K562 (cell line): ENCODE data around the gene SELPLG. TPM values are rescaled to one million over a fixed set of nuclear protein-coding genes. Genes with fewer than 3 reads are reported as not detected.

Source experiments
- ATAC-seq: fragments of 200-7000 bp; cut with Tn5 transposase; 3 replicates; pipeline ENCODE4 v1.9.1; 2020; ENCODE audit warnings: moderate library complexity
- BruUV-seq: library from RNA; stranded (reverse); fragments of 400-500 nt; replicated peaks from 2 replicates; lab custom pipeline; 2021; lab: Mats Ljungman, UMichigan
- CTCF ChIA-PET: fragments of 300-600 bp; formaldehyde crosslinking; extraction: SDS; loops from one replicate; lab custom pipeline; 2021; ENCODE audit warnings: low intra/inter-chr PET ratio; lab: Yijun Ruan, JAX
- POLR2A ChIA-PET: fragments of 300-600, 350-650 bp; sonication (Branson Sonifier 250); formaldehyde crosslinking; extraction: SDS; loops from one replicate; lab custom pipeline; 2021; ENCODE audit warnings: antibody characterized with exemption, inconsistent platforms; lab: Yijun Ruan, JAX
- DNase-seq, 4 experiments: peaks; one replicate each; pipeline versions ENCODE4 v3.0.0 to v3.0.0-alpha.2; 2011 to 2018; ENCODE audit warnings: low spot score in 3 of 4, mixed read lengths in 3 of 4; ENCODE audit errors: extremely low read depth in 1 of 4
- FAIRE-seq: peaks from 2 replicates; lab custom pipeline; 2011; peaks lifted over from hg19 to GRCh38; lab: Jason Lieb, UNC
- H2AFZ ChIP-seq: 2 replicates; pipeline ENCODE4 v1.6.0; 2011; ENCODE audit warnings: low read depth, low read length, control low read depth, inconsistent platforms
- H3K27ac ChIP-seq: fragments of 200-600 bp; 3 replicates; pipeline ENCODE4 v1.8.0; 2011; ENCODE audit warnings: low read depth, mild to moderate bottlenecking, control low read depth, inconsistent platforms, low read length, moderate library complexity, mixed read lengths; ENCODE audit errors: extremely low read depth
- H3K27me3 ChIP-seq, 2 experiments: fragments of 300-600 bp in 1 of 2; 2 replicates in 1 of 2; 3 replicates in 1 of 2; pipeline versions ENCODE4 v1.6.0 to v1.8.0; 2011; ENCODE audit warnings: inconsistent platforms in 2 of 2, low read length in 2 of 2, mild to moderate bottlenecking in 1 of 2, mixed read lengths in 1 of 2, moderate library complexity in 1 of 2; ENCODE audit not compliant: control insufficient read depth in 2 of 2, insufficient read depth in 2 of 2
- H3K36me3 ChIP-seq: fragments of 300-600 bp; 3 replicates; pipeline ENCODE4 v1.8.0; 2011; ENCODE audit warnings: mild to moderate bottlenecking, low read length, inconsistent platforms; ENCODE audit not compliant: control insufficient read depth, insufficient read depth
- H3K4me1 ChIP-seq, 2 experiments: fragments of 200-600 bp in 1 of 2; replicated peaks in 1 of 2; 2 replicates in 1 of 2; 3 replicates in 1 of 2; pipeline versions ENCODE4 v1.5.1 to v1.8.0; 2011; ENCODE audit warnings: inconsistent platforms in 2 of 2, low read length in 2 of 2, mild to moderate bottlenecking in 1 of 2, mixed read lengths in 1 of 2, moderate library complexity in 1 of 2; ENCODE audit not compliant: control insufficient read depth in 2 of 2, insufficient read depth in 2 of 2
- H3K4me2 ChIP-seq: 2 replicates; pipeline ENCODE4 v1.6.1; 2011; ENCODE audit warnings: low read length, control low read depth, inconsistent platforms, mixed read lengths; ENCODE audit not compliant: insufficient read depth
- H3K4me3 ChIP-seq: fragments of 200-600 bp; sonication (generic), shearing (Covaris generic); 2 replicates; pipeline ENCODE4 v1.5.1; 2016; ENCODE audit warnings: control low read depth, inconsistent platforms
- H3K79me2 ChIP-seq: fragments of 200-600 bp; 3 replicates; pipeline ENCODE4 v1.8.0; 2011; ENCODE audit warnings: low read length, inconsistent platforms; ENCODE audit not compliant: control insufficient read depth, insufficient read depth
- H3K9ac ChIP-seq, 2 experiments: 2 replicates each; pipeline versions ENCODE4 v1.6.0 to v1.6.1; 2011; ENCODE audit warnings: low read depth in 2 of 2, low read length in 2 of 2, control low read depth in 1 of 2, inconsistent platforms in 1 of 2, mild to moderate bottlenecking in 1 of 2, mixed read lengths in 1 of 2; ENCODE audit not compliant: insufficient read depth in 1 of 2
- H3K9me1 ChIP-seq: one replicate; pipeline ENCODE4 v1.6.0; 2011; ENCODE audit warnings: inconsistent platforms, mild to moderate bottlenecking, low read length, moderate library complexity; ENCODE audit not compliant: control insufficient read depth, insufficient read depth
- H3K9me3 ChIP-seq: replicated peaks from 2 replicates; pipeline ENCODE4 v1.5.1; 2011; ENCODE audit warnings: low read depth, low read length, inconsistent platforms; ENCODE audit not compliant: control insufficient read depth, insufficient read depth
- H4K20me1 ChIP-seq: replicated peaks from 2 replicates; pipeline ENCODE4 v1.6.1; 2011; ENCODE audit warnings: low read length, inconsistent platforms, mixed read lengths; ENCODE audit not compliant: control insufficient read depth, insufficient read depth
- ARID1B ChIP-seq: fragments of 450-650 bp; IDR thresholded peaks from 2 replicates; pipeline ENCODE4 v1.6.1; 2016; ENCODE audit warnings: antibody characterized with exemption, mild to moderate bottlenecking, inconsistent platforms
- ARID3A ChIP-seq: IDR thresholded peaks from 2 replicates; pipeline ENCODE4 v1.6.1; 2012; ENCODE audit warnings: low read depth, low read length, improper control_type of control experiment, borderline replicate concordance
- CBFA2T2 ChIP-seq: fragments of 450-650 bp; conservative IDR thresholded peaks from 2 replicates; pipeline ENCODE4 v1.6.1; 2017; ENCODE audit warnings: mild to moderate bottlenecking
- DMBX1 ChIP-seq: fragments of 250-450 bp; sonication (Bioruptor Pico); IDR thresholded peaks from 2 replicates; pipeline ENCODE4 v1.8.0; 2022; ENCODE audit warnings: inconsistent platforms, mild to moderate bottlenecking, moderate library complexity, borderline replicate concordance
- NFE2 ChIP-seq: IDR thresholded peaks from 2 replicates; pipeline ENCODE4 v1.6.1; 2014; ENCODE audit warnings: antibody characterized with exemption, low read depth
- PRPF4 ChIP-seq: fragments of 200-400 bp; formaldehyde crosslinking; IDR thresholded peaks from one replicate; pipeline ENCODE4 v1.6.1; 2017; ENCODE audit warnings: low read length, low read depth, mild to moderate bottlenecking; ENCODE audit not compliant: insufficient read depth, poor library complexity, severe bottlenecking
- RERE ChIP-seq: sonication (generic); formaldehyde crosslinking; IDR thresholded peaks from 2 replicates; pipeline ENCODE4 v1.8.0; 2023; ENCODE audit warnings: missing genetic modification reagents, mild to moderate bottlenecking, borderline replicate concordance
- SMARCA4 ChIP-seq: fragments of 450-650 bp; IDR thresholded peaks from 2 replicates; pipeline ENCODE4 v1.6.1; 2016
- THRB ChIP-seq: fragments of 450-650 bp; formaldehyde crosslinking; conservative IDR thresholded peaks from 2 replicates; pipeline ENCODE4 v1.4.0; 2022; ENCODE audit warnings: mild to moderate bottlenecking, missing genetic modification characterization
- ZNF561 ChIP-seq: fragments of 450-650 bp; formaldehyde crosslinking; conservative IDR thresholded peaks from 2 replicates; pipeline ENCODE4 v1.4.0; 2020; ENCODE audit warnings: mild to moderate bottlenecking, moderate library complexity
- ZNF766 ChIP-seq: fragments of 200-800 bp; sonication (Bioruptor generic); conservative IDR thresholded peaks from 2 replicates; pipeline ENCODE4 v1.6.1; 2016; ENCODE audit warnings: missing genetic modification characterization, missing compliant biosample characterization
- WGBS: fragments of 100-300 bp; shearing (Covaris generic); methylation state at CpG from one replicate; pipeline ENCODE4 v1.1.6; 2016; ENCODE audit warnings: low coverage, mixed read lengths; ENCODE audit not compliant: insufficient coverage; ENCODE audit errors: missing lambda C conversion rate; 5-methylcytosine and 5-hydroxymethylcytosine counted together
- in situ Hi-C: fragments of 300-500 bp; cut with MboI; formaldehyde crosslinking; loops from 4 replicates; pipeline ENCODE4 v1.15.0; 2018; ENCODE audit warnings: inconsistent platforms, mixed read lengths
- intact Hi-C: fragments of 100-400 bp; cut with micrococcal nuclease; formaldehyde crosslinking; loops from 2 replicates; pipeline ENCODE4 v1.14.2; 2022
- polyA plus RNA-seq, 8 experiments: library from polyadenylated mRNA; depleted of rRNA in 4 of 8; stranded (reverse) in 5 of 8; unstranded in 3 of 8; fragments of >200 nt; fragmentation: Nextera tagmentation in 2 of 8; fragmentation: Illumina TruSeq in 1 of 8; extraction: Ambion mirVana in 2 of 8; extraction: Trizol in 1 of 8; gene quantifications; 2 replicates each; pipeline versions ENCODE4 v1.2.1 to v1.2.3, GENCODE V29; 2011 to 2014; ENCODE audit warnings: inconsistent platforms in 1 of 8, missing spikeins in 1 of 8
- total RNA-seq, 7 experiments: library from RNA; depleted of rRNA in 6 of 7; stranded (reverse); fragments of >200 nt in 6 of 7; fragmentation: Illumina TruSeq in 2 of 7; extraction: Trizol in 2 of 7; gene quantifications; 2 replicates each; pipeline versions ENCODE4 v1.2.1 to v1.2.3, GENCODE V29; 2011 to 2021; ENCODE audit warnings: low replicate concordance in 1 of 7

Gene SELPLG
- total and polyA plus RNA-seq, 9 of the 15 experiments (the other 6 are each of a cell fraction or from before 2014, with no cell fraction given), result 0.22 to 10.2 (median 1.7) TPM

GRCh38 chr12:108649669-108650068 is 16.0 kb upstream of the SELPLG start (continued):
- TF ChIP-seq RERE (CRISPR knock-in tag) (no peak), ZNF766 (CRISPR knock-in tag) (no peak), ZNF561 (no peak)

GRCh38 chr12:108649126-108649525 is 15.4 kb upstream of the SELPLG start:
- H3K79me2 ChIP-seq, result no peaks in the 10 kb centered on the region
- H3K9ac ChIP-seq, result no peak overlapping the region
- H3K9me1 ChIP-seq, result no peaks in the 10 kb centered on the region
- FAIRE-seq (no peak), ATAC-seq (no peak), DNase-seq (no peak)
- POLR2A ChIA-PET, result interaction anchor here (1.4 kb wide), 1 partner anchor 13 kb away, joined by 3 read pairs; no protein-coding TSS in a partner anchor
- H3K36me3 ChIP-seq, result peaks cover 99% of the 10 kb centered on the region
- 79% methylated on average over 6 of the region's 6 CpGs for WGBS
- BruUV-seq, result no TSS peak
- intact Hi-C loops, result no loop called here
- H2AFZ ChIP-seq, result no peak overlapping the region
- H4K20me1 ChIP-seq, result 0 out of 2 replicates have a peak, but pooled peaks cover 2% of the 10 kb centered on the region
- no peak overlapping the region for H3K4me2 ChIP-seq
- peaks cover 0 to 2% of the 10 kb centered on the region in 2 experiments; a peak in 1 of 5 replicates for H3K4me1 ChIP-seq
- H3K27me3 ChIP-seq, result no peaks in the 10 kb centered on the region
- no peak overlapping the region for H3K4me3 ChIP-seq
- CTCF ChIA-PET, result no interaction called here
- no peak overlapping the region for H3K27ac ChIP-seq
- no peaks in the 10 kb centered on the region for H3K9me3 ChIP-seq
- in situ Hi-C loops, result no loop called here
- TF ChIP-seq SMARCA4, result no peak
- no peak for TF ChIP-seq DMBX1 (CRISPR knock-in tag)
- no peak for TF ChIP-seq THRB (CRISPR knock-in tag)
- TF ChIP-seq ARID3A, result no peak
- TF ChIP-seq NFE2, result no peak
- TF ChIP-seq ARID1B, result no peak
- TF ChIP-seq CBFA2T2, result no peak
- TF ChIP-seq PRPF4, result no peak
